DMS53 (cell line): ENCODE data around the gene SLK.

ENCODE experiments used
- DNase-seq: peaks from one replicate; lab custom pipeline; 2025; lab: John Stamatoyannopoulos, UW

SLK gene

GRCh38 chr10:104054430-104054829 is 87.5 kb downstream of the SLK start:
- DNase-seq = no peak

- no peak for DNase-seq
These were observed 89.8 kb downstream of the SLK start for GRCh38 chr10:104056619-104057273.

- no peak for DNase-seq
These were observed 90.8 kb downstream of the SLK start for GRCh38 chr10:104057717-104058116.

GRCh38 chr10:104059364-104059763 is 92.4 kb downstream of the SLK start:
- DNase-seq = peak; percentile 28

GRCh38 chr10:104061196-104061595 is 94.3 kb downstream of the SLK start:
- no peak for DNase-seq

- no peak for DNase-seq
These were observed 98.8 kb downstream of the SLK start for GRCh38 chr10:104065748-104066147.

GRCh38 chr10:104066945-104067344 is 100.0 kb downstream of the SLK start:
- DNase-seq = no peak

- no peak for DNase-seq
These were observed 100.6 kb downstream of the SLK start for GRCh38 chr10:104067525-104067924.

GRCh38 chr10:104069613-104070012 is 102.7 kb downstream of the SLK start:
- DNase-seq = no peak

- no peak for DNase-seq
These were observed 105.8 kb downstream of the SLK start for GRCh38 chr10:104072786-104073185.

GRCh38 chr10:104074505-104074904 is 107.6 kb downstream of the SLK start:
- DNase-seq = no peak

- DNase-seq = peak; percentile 29
These were observed 109.8 kb downstream of the SLK start for GRCh38 chr10:104076743-104077160.

GRCh38 chr10:104077247-104077646 is 110.3 kb downstream of the SLK start:
- peak; percentile 7 for DNase-seq

- DNase-seq = no peak
These were observed 110.8 kb downstream of the SLK start for GRCh38 chr10:104077663-104078151.
